Right hindlimb (tissue), 1 donor: Measurements from ENCODE around the gene CLSTN3.
"Not testable (repeated sequence)": the region's sequence is repeated elsewhere in the genome, so short reads cannot be mapped to it uniquely, and the experiment has no call there.

Source experiments
- DNase-seq: peaks from one replicate; pipeline ENCODE4 v3.0.0-alpha.2; 2018

The CLSTN3 gene

GRCh38 chr12:7106082-7106481, 24.1 kb upstream of the CLSTN3 start:
- no peak for DNase-seq

DNA sequence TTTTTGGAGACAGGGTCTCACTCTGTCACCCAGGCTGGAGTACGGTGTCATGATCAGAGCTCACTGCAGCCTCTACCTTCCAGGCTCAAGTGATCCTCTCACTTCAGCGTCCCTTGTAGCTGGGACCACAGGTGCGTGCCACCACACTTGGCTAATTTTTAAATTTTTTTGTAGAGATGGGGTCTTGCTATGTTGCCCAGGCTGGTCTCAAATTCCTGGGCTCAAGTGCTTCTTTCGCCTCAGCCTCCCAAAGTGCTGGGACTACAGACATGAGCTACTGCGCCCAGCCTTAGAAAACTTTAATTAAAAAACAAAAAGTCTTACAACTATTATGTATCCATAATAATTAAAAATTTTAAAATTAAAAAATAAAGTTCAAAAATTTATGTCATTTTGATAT, 23.0 kb upstream of the CLSTN3 start:
- not testable (repeated sequence) for DNase-seq

- DNase-seq, result no peak
These were observed 22.6 kb upstream of the CLSTN3 start for GRCh38 chr12:7107636-7108002.

GRCh38 chr12:7108003-7108795, 22.0 kb upstream of the CLSTN3 start:
- DNase-seq, result peak; percentile 81

DNA sequence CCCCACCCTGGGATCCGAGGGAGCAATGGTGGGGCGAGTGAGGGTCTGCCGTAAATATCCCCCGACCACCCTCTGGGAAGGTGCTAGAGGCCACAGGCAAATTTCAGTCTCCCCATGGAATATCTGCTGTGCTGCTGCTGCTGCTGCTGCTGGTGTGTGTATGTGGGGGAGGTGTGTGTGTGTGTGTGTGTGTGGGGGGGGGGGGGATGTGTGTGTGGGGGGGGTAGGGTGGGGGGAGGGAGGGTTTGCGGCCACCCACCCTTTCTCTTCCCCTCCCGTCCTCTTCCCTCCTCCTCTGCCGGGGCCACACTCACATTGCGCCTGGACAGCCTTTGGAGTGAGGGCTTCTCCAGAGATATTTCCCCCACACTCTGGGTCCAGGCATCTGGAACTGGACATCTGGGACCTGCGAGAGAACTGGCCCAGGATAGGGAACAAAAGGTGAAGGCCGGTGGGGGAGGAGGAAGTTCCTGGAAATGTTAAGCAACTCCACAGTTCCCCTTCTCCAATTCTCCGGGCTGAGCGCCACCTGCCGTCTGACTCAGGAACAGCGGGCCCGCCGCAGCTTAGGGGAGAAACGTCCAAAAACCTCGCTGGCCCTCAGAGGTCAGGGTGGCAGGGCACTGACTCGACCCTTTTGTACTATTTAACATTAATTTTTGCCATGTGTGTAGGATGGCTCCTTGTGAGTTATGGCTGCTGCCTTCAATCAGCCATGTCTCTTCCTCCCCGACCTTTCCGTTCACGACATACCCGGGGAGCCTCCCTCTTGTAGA, 21.2 kb upstream of the CLSTN3 start, which contains the start of gene C1RL:
C1RL (minus strand) TSS at position 419 of the 776 bp plus-strand sequence; CDS start at position 385, 34 bp downstream.
- peak; percentile 92 for DNase-seq

- DNase-seq, result no peak
These were observed 20.6 kb upstream of the CLSTN3 start for GRCh38 chr12:7109572-7109920.

GRCh38 chr12:7110661-7111060, 19.5 kb upstream of the CLSTN3 start:
- DNase-seq, result no peak

DNA sequence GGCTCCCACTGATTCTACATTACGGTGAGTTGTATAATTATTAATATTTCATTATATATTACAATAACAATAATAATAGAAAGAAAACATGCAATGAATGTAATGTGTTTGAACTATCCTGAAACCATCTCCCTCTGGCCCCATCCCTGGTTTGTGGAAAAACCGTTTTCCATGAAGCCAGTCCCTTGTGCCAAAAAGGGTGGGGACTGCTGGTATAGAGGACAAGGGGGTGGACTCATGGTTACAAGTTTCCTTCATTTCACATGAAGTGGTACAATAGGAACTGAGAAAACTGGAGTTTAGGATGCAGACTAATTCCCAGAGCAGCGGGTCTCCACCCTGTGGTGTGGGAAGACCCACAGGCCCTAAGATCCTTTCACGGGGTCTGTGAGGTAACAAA, 18.1 kb upstream of the CLSTN3 start:
- peak; percentile 74 for DNase-seq

- DNase-seq, result no peak
These were observed 16.7 kb upstream of the CLSTN3 start for GRCh38 chr12:7113389-7113871.

- peak; percentile 15 for DNase-seq
These were observed 16.2 kb upstream of the CLSTN3 start for GRCh38 chr12:7114008-7114407.

GRCh38 chr12:7114851-7115250, 15.3 kb upstream of the CLSTN3 start:
- DNase-seq, result no peak

GRCh38 chr12:7116196-7116595, 14.0 kb upstream of the CLSTN3 start:
- DNase-seq, result no peak

DNA sequence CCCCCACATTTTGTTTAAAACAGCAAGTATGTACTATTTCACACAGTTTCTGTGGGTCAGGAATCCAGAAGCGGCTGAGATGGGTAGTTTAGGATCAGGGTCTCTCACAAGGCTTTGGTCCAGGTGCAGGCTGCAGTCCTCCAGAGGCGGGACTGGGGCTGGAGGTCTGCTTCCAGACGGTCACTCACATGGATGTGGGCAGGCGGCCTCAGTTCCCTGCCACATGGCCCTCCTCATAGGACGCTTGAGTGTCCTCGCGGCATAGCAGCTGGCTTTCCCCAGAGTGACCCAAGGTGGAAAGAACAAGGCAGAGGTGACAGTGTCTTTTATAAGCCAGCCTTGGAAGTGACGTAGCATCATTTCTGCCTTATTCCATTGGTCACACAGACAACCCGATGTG, 13.3 kb upstream of the CLSTN3 start:
- no peak for DNase-seq

- DNase-seq, result no peak
These were observed 12.5 kb upstream of the CLSTN3 start for GRCh38 chr12:7117670-7118069.

GRCh38 chr12:7118881-7119280, 11.3 kb upstream of the CLSTN3 start:
- peak; percentile 16 for DNase-seq

DNA sequence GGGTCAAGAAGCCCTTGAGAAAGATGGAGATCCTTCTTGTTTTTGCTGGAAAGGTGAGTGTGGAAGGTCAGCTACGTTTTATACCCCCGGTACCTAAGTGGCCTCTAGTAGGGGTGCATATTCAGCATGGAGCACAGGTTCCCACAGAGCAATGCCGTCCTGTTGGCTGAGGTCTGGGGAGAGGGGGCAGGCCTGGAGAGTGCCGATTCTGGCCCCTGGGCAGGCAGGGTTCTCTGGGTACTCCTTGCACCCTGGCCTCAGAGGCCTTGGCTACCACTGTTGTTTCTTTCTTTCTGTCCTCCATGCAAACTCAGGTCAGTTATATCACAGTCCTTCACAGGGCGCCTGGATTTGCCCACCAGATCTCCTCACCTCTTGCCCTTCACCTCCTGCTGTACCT, 10.0 kb upstream of the CLSTN3 start:
- DNase-seq, result no peak

GRCh38 chr12:7121324-7121723, 8.8 kb upstream of the CLSTN3 start:
- DNase-seq, result no peak

DNA sequence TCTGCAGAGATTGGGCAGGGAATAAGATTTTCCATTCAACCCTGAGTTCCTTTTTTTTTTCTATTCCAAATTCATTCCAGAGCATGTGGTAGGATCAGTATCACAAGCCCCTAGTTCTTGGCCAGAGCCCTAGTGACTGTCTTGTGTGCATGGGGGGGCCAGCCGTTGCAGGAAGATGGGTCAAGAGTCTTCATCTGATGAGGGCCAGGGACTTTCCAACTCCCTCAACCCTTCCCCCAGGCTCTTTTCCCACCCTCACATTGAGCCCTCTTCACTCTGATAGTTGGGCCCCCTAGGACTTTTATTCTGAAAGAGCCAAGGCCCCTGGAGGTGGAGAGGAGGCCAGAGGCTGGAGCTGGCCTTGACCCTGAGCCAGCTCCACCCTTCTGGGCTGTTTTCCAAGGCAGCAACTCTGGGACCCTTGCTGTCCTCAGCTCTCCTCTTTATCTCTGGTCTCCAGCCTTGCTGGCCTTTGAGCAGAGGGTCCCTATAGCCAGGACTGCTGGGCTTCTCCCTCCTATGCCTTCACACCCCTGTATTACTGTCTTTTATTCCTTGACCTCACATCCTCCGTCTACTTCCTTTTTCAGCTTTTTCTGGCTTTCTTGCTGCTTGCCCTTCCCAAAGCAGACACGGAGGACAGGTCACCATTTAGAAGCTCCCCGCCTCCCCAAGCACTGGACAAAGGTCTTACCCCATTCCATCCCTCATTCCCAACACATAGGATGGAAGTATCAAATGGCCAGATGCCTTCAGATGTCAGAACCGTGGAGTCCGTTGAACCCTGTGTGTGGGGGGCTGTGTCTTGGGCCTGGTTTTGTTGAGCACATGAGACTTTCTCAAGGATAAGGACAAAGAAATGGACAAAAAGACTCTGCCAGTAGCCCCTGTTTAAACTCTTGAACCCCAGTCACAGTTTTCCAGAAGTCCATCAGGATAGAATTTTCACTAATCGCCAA, 7.1 kb upstream of the CLSTN3 start:
- DNase-seq, result peak; percentile 61

DNA sequence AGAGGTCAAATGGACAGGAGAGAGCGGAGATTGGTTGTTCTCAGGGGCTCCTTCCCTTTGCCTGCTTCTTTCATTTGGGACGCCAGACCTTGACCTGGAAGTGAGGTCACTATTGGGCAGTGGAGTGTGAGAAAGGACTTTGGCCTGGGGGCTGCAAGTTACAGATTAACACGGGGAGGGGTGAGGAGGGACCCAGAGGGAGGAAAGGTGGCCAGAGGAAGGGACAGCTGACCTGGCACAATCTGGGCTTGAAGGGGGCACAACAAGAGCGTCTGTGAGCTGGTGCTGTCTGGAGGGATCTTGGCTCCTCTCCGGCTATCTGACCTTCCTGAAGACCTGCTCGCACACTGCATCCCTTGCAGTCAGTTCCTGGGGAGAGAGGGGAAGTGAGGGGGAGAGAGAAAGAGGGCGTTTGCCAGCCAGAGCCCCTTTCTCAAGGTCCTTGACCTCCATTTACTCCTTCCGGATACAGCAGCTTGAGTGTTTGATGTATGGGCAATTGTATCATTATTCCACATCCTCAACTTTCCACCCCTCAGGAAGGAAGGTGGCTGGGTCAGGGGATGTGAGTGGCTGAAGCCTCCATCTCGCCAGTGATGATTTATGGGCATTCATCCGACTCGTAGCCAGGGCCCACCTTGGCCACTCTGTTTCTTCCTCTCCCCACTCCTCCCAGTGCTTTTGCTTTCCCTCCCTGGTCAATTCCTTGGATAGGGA, 6.2 kb upstream of the CLSTN3 start:
- no peak for DNase-seq

GRCh38 chr12:7125632-7126227, 4.4 kb upstream of the CLSTN3 start:
- no peak for DNase-seq

DNA sequence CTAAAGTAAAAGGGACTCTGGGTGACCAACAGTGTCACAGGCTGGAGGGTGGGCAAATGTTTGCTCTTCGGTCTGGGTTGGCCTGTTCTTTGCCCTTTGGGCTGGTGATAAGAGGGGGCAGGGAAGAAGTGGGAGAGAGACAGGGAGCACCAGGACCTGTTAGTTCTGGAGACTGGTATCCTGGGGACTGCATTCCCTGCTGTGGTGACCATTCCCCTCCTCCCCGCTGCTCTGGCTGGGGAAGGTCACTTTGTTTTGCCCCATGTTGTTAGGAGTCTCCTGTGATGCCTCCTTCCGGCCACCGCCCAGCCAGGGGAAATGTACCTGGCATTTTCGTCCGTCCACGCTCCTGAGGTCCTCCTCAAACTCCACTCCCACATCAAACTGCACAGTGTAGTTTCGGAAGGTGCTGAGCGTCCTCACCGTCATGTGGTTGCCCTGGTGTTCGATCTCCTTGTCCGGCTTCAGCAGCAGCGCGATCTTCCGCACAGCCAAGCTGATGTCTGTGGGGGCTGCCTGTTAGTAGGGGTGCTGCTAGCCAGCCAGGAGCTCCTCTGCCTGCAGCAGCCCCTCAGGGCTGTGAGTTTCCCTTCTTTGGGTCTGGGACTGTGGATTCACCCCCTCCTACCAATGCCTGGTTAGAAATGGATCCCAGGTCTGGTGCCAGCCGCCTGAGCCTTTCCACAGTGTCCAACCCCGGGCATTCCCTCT, 2.1 kb upstream of the CLSTN3 start:
- no peak for DNase-seq
